Sigmoid colon (tissue), 4 donors: ENCODE results near the gene EFEMP2.

Experiments
- POLR2A ChIP-seq, 2 donors: fragments of 450-650 bp; IDR thresholded peaks; one replicate each; pipeline ENCODE4 v1.6.1; 2016; ENCODE audit warnings: antibody characterized with exemption in 2 of 2, mild to moderate bottlenecking in 2 of 2, moderate library complexity in 2 of 2
- POLR2AphosphoS5 ChIP-seq, 4 donors: sonication (generic); formaldehyde crosslinking; IDR thresholded peaks; one replicate each; pipeline ENCODE4 v1.6.1; 2017; ENCODE audit warnings: antibody characterized with exemption in 4 of 4
- TF ChIP-seq, protein P1 (sequence below), 4 experiments: fragments of 450-650 bp in 3 of 4; fragments of 200-600 bp in 1 of 4; IDR thresholded peaks; one replicate each; pipeline ENCODE4 v1.5.1; 2016 to 2019; ENCODE audit warnings: antibody characterized with exemption in 4 of 4, mild to moderate bottlenecking in 3 of 4, moderate library complexity in 2 of 4

DNA sequence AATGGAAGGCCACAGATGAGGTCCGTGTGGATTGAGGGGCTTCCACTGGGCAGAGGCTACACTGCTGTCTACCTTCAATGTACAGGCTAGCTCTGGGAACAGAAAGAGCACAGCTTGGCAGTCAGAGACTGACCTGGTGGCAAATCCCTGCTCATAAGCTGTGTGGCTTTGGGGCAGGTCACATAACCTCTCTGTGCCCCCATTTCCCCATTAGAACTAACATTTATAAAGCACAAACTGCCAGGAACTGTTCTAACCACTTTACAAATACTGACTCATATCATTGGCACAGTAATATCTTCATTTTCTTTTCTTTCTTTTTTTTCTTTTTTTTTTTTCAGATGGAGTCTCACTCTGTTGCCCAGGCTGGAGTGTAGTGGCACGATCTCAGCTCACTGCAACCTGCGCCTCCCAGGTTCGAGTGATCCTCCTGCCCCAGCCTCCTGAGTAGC, 24.4 kb upstream of the EFEMP2 start:
- TF ChIP-seq, protein P1, sequence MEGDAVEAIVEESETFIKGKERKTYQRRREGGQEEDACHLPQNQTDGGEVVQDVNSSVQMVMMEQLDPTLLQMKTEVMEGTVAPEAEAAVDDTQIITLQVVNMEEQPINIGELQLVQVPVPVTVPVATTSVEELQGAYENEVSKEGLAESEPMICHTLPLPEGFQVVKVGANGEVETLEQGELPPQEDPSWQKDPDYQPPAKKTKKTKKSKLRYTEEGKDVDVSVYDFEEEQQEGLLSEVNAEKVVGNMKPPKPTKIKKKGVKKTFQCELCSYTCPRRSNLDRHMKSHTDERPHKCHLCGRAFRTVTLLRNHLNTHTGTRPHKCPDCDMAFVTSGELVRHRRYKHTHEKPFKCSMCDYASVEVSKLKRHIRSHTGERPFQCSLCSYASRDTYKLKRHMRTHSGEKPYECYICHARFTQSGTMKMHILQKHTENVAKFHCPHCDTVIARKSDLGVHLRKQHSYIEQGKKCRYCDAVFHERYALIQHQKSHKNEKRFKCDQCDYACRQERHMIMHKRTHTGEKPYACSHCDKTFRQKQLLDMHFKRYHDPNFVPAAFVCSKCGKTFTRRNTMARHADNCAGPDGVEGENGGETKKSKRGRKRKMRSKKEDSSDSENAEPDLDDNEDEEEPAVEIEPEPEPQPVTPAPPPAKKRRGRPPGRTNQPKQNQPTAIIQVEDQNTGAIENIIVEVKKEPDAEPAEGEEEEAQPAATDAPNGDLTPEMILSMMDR (IDR thresholded peaks at IDR 0.05): no peak
- TF ChIP-seq POLR2AphosphoS5 (IDR thresholded peaks at IDR 0.05) (no peak), POLR2A (IDR thresholded peaks at IDR 0.05) (no peak)
